GDM1 (cell line): Measurements from ENCODE around the gene TNRC6B.
"Not testable (repeated sequence)": the region's sequence is repeated elsewhere in the genome, so short reads cannot be mapped to it uniquely, and the experiment has no call there.

ENCODE experiments used
- DNase-seq: peaks from one replicate; lab custom pipeline; 2025; lab: John Stamatoyannopoulos, UW

The TNRC6B gene

DNA sequence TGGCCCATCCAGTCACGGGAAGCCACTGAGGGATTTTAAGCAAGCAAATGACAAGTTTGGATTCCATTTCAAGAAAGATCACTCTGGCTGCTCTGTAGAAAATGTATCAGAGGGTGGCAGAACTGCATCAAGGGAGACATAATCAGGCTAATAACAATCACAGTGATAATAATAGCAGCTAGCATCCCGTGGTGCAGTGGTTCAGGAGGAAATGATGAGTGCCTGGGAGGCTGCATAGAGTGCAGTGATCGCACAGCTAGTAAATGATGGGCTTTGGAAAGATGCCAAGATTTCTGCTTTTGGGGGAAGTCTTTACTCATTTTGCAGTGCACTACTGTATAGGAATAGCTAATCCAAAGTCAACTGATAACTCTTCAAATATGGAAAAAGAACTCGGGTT, 35.8 kb downstream of the TNRC6B start:
- no peak for DNase-seq

DNA sequence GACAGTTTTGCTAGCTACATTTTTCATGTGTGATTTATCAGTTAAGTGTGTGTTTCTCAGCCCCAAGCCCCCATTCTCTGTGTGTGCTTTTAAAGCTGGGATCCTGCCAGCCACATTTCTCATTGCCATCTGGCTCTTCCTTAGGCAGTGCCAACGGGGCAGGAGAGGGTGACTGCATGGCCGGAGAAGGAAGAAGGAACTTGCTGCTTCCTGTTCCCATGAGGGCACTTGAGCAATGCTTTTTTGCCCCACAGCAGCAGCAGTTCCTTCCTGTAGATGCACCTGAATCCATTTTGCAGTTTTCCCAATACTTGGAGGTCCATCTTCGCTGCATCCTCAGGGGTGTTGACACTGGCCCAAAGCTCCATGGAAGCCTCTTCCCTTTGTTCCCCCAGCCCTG, 37.5 kb downstream of the TNRC6B start:
- peak; percentile 16 for DNase-seq

DNA sequence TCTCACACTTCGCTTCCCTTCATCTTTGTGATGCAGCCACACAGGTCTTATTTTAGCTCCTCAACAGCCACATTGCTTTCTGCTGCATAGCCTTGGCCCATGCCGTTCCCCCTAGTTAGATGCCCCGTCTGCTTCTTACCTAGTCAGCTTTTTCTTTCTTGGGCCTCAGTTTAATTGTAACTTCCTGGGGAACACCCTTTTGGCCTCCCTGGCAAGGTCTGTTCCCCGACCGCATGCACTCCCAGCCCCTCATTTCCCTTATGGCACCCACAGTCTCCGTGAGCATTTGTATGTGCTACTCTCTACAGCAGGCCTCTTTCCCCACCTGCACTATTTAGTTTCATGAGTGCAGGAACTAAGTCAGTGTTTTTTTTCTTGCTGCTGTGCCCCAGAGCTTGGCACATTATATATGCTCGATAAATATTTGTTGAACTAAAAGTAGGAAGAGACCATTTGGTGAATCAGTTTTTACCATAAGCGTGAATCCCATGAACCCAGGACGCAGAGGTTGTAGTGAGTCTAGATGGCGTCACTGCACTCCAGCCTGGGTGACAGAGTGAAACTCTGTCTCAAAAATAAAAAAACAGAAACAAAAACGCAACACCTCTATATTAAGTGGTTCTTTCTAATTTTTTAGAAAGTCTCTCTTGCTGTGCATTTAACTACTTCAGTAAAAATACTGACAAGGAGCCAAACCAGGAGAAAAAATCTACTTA, 38.5 kb downstream of the TNRC6B start:
- DNase-seq: no peak

DNA sequence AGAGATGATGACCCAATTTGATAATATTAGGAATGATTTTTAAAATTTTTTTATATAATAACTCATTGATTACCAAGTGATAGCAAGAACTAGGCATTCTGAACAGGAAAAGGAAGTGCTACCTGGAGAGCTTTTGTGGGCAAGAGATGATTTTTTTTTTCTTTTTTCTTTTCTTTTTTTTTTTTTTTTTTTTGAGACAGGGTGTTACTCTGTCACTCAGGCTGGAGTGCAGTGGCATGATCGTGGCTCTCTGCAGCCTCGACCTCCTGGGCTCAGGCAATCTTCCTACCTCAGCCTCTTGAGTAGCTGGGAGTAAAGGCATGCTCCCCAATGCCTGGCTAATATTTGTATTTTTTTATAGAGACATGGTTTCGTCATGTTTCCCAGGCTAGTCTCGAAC, 40.4 kb downstream of the TNRC6B start:
- no peak for DNase-seq

DNA sequence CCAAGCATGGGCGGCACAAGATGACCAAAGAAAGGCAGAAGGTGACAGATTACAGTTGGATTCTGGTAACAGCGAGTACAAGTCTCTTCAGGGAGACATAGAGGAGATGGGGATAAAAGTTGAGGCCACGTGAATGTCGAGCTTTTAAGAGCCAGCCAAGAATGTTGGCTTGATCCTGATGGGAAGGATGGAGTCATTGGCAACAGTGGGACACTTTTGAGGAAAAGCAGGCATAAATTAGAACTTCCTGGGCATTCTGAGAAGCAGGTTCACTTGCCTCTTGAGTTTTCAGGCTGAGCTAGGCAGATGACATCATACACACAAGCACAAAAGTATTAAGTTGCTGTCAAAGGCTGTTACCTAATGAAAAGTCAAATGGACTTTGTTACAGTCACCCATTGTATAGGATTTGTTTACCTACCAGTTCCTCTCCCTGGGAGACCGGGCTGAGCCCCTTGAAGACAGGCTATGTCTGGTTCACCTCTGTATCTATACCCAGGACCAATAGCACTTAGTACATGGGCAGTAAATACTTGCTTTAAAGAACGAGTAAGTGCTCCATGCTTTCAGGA, 41.1 kb downstream of the TNRC6B start:
- DNase-seq: no peak

DNA sequence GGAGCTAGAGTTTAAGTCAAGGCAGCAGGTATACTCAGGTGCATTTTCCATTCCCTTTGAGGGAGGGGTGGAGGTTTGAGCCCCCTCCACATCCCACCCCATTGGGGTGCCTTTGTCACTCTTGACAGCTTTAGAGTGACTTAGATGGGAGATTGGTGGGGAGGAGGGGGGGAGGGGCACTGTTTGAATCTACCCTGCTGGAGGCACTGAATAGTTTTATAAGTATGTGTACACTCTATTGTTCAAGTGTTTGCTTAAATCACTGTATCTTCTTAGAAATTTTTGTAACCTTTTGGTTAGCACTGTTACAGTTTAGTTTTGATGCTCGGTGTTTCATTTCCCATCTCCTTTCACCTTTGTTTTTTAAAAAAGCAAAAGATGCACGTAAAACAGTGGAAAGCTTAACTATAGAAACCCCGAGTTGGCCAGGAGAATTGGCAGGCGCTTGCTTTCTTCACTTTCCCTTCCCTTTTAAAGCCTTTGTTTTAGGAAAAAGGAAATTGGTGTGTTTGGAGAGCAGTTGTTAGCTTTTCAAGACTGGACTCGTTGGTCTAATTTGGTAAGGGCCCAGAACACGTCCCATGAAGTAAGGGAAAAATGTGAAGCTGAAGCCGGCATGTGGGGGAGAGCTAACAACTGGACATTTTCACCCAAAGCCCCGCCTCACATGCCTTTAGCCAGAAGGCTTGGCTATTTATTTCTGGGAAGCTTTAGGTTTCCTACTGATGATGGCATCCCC, 42.8 kb downstream of the TNRC6B start:
- DNase-seq: no peak

DNA sequence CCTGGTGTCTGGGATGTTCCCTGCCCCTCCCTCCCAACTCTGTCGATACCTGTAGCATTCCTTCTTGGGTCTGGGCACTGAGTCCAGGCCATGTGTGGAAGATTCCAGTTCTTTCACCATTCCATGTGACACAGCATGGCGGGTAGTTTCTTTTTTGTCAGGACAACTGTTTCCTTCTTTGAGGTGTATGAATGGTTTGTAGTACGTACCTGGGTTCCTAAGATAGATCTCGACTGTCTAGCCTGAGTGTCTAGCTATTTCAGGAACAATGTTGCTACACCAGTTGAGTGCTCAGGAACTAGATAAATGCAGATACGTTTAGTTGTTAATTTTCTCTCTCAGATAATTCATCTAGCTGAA, 43.3 kb downstream of the TNRC6B start:
- no peak for DNase-seq

DNA sequence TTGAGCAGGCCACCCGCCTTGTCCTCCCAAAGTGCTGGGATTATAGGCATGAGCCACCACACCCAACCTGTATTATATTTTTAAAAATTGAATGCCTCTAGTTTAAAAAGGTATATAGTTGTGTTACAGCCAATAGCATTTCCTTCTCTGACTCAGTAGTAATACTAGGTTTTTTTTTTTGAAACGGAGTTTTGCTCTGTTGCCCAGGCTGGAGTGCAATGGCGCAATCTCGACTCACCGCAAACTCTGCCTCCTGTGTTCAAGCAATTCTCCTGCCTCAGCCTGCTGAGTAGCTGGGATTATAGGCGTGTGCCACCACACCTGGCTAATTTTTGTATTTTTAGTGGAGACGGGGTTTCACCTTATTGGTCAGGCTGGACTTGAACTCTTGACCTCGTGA, 45.3 kb downstream of the TNRC6B start:
- not testable (repeated sequence) for DNase-seq

DNA sequence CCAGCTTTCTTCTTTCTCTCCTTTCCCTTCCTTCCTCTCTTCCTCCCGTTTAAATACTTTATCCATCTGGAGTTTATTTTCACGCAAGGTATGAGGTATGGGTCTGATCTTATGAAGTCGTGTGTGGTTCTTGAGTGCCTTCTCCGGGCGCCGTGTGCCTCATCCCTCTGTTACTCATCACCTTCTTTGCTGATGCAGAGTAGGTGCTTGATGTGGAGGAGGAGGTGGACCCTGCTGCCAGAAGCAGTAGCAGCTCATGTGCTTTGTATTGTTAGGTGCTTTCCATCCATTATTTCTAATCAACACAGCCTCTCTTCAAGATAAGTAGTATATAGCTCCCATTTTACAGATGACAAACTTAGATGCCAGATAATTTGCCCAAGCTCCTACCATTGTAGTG, 47.0 kb downstream of the TNRC6B start:
- DNase-seq: no peak

DNA sequence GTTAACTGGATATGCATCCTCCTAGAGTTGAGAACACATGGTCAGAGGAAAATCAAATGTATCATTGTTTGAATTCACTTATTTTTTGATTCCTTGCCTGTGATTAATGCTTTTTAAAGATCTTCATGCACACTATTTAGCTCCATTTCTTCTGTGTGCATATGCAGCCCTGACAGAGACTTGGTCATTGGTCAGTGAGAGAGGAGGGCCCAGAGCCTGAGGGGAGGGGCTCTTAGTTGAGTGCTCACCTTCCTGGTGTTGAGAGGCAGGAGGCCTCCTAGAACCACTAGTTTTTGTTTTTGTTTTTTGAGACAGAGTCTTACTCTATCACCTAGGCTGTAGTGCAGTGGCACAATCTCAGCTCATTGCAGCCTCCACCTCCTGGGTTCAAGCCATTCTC, 48.9 kb downstream of the TNRC6B start:
- DNase-seq: no peak

DNA sequence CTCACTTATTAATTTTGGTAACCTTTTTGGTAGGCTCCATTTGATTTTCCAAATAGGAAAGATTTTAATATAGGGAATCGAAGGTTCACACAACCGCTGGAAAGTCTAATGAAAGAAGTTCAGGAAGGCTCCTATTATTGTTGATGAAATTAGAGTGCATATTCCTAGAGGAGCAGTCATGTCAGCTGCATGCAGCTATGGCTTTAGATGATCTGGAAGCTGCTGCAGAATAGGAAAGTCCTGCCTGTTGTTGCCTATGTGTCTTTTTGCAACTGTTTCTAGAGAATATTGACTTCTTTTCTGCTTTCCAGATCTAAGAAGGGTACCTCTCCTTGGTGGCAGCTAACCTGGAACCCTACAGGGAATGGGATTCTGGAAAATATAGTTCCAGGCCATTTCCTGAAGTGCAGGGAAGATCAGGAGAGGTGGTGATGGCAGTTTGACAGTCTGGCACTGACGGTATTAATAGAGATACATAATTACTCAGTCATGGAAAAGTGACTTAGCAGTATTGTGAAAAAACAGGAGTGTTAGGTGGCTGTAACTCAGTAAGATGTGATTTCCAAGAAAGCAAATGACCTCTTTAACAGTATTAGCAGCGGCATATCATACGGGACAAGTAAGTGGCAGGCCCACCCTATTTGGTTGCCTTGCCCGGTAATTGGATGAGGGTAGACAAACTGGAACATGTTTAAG, 54.0 kb downstream of the TNRC6B start:
- no peak for DNase-seq

DNA sequence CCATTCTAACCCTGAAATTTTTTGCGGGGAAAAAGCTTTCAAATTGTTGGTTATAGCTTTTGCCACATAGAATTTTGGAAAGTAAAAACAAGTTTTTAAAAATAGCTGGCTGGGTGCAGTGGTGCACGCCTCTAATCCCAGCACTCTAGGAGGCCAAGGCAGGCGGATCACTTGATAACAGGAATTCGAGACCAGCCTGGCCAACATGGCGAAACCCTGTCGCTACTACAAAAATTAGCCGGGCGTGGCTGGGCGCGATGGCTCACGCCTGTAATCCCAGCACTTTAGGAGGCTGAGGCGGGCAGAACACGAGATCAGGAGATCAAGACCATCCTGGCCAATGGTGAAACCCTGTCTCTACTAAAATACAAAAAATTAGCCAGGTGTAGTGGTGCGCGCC, 54.9 kb downstream of the TNRC6B start:
- no peak for DNase-seq

DNA sequence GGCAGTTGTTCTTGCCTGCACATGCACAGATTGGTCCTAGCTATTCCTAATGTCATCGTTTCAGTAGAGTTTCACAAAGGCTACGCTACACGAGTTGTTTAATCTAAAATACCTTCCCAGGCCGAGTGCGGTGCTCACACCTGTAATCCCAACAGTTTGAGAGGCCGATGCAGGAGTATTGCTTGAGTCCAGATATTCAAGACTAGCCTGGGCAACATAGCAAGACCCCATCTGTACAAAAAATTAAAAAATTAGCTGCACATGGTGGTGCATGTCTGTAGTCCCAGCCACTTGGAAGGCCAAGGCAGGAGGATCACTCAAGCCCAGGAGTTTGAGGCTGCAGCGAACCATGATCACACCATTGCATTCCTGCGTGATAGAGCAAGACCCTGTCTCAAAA, 56.2 kb downstream of the TNRC6B start:
- DNase-seq: no peak

DNA sequence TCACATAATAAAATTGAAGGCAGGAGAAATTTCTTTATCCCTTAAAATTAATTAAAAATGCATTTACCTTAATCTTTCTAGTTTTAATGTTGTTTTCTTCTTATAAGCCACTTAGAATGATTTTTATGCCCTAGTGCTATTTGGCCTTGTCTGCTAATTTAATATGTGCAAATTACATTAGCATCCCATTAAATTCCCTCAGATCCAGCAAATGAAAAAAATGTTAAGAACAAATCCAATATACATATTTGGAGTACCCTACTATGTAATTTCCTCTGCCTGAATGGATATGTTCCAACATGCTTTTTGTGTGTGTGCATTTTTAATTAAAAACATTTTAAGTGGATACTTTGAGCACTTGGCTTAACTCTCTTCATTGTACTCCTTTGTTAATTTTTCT, 56.9 kb downstream of the TNRC6B start:
- no peak for DNase-seq

DNA sequence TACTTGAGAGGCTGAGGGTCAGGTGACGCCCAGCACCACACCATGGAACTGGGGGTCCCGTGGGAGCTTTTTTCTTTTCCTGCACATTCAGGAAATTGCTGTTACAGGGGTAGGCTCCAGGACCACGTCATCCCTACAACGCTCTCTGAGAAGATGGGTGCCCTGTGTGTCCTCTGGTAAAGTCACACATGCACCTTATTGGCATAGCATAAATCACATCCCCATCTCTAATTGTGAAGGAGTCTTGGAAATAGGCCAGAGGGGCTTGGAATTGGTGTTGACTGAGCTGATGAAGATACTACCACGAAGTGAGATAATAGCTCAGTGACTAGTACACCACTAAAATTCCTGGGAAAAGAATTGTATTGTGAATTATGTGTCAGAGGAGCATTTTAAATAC, 57.6 kb downstream of the TNRC6B start:
- DNase-seq: no peak

DNA sequence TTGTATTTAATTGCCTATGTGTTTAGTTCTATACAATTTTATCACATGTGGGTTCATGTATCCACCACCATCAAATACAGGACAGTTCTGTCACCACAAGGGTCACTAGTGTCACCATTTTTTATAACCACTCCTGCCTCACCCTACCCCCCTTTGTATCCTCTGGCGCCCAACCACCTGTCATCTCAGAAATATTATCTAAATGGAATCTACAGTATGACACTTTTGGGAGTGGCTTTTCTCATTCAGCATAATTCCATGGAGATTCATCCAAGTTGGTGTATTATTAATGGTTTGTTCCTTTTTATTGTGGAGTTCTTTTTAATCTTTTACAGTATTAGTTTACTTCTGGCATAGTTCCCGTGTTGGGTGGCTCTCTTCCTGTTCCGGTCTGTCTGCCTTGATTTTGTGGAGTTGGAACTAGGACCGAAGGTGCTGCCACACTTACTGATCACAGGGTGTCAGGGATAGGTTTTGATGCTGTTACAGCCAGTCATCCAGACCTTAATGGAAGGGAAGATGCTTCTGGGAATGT, 58.5 kb downstream of the TNRC6B start:
- no peak for DNase-seq

DNA sequence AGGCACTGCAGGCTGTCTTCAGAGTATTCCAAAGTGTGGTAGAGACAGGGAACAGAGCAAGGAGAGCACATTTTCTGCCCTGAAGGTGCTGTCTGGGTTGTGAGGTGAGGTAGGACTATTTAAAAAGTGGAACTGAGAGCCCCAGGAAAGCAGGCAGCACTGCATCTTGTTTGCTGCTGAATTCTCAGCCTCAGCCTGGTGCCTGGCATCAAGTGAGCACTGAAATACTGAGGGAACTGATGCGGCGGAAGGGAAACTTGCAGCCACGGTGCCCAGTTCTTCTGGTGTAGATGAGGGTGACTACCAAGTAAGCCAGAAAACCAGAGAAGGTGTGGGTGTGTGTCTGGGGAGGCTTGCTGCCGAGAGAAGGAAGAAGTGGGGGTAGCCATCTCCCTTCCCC, 59.5 kb downstream of the TNRC6B start:
- DNase-seq: no peak

DNA sequence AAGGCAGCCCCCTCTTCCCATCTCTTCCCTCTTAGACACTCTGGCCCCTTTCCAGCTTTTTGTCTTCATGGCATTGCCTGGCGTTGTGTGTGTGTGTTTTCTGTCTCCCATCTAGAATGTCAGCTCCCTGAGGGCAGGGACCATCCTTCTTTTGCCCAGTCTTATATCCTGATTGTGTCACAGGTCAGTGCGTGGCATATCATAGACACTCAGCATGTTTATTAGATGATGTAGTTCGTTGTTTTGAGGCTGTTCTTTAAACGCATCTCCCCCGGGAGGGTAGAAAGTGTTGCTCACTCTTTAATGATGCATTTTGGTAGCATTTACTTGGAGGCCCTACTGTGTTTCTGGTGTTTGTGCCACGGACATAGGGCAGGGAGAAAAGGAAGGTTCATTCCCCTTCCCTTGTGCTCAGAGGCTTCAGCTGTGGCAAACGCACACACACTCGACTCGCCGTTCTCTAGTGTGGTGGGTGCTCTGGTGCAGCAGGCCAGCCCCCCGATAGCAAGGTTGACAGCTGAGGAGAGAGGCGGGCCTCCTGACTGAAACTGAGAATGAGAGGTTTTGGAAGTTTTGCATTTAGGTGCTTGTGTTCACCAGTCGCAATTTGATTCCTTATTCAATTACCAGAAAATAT, 60.2 kb downstream of the TNRC6B start:
- DNase-seq: no peak

DNA sequence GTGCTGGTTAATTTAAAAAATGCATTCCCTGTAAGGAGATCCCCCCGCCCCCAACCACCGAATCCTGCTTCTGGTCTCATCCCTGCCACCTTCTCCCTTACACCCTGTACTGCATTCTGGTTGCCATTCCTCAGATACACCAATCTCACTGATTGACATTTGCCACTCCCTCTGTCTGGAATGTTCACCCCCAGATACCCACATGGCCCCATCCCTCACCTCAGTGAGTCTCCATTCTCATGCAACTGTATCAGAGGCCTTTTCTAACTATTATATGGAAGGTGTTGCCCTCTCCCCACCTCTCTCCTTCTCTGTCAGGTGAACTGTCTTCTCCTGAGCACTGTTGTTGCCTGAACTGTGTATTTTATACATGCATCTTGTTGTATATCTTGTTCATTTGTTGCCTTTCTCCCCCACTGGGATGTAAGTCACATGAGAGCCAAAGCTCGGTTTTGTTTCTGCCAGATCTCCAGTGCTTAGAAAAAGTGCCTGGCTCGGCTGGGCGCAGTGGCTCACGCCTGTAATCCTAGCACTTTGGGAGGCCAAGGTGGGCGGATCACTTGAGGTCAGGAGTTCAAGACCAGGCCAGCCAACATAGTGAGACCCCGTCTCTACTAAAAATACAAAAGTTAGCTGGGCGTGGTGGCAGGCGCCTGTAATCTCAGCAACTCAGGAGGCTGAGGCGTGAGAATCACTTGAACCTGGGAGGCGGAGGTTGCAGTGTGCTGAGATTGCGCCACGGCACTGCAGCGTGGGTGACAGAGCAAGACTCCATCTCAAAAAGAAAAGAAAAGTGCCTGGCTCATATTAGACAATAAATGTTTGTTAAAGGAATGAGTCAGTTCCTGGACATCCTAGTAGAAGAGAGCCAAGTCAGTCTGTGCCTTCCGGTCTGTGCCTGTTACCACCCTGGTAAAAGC, 61.0 kb downstream of the TNRC6B start:
- no peak for DNase-seq

DNA sequence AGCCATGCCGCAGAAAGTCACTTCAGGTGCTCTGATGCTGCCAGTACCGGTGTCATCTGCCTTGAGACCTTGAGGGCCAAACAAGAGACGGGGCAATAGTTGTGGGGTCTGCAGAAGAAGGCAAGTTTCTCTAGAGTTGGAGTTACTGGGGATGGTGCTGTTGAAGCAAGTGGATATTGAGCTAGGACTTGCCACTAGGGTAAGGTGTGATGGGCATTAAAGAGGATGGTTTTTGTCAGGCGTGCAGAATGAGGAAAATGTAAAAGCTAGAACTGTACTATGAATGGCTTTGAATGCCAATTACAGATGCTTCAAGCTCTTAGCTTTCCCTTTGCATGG, 61.6 kb downstream of the TNRC6B start:
- DNase-seq: no peak

DNA sequence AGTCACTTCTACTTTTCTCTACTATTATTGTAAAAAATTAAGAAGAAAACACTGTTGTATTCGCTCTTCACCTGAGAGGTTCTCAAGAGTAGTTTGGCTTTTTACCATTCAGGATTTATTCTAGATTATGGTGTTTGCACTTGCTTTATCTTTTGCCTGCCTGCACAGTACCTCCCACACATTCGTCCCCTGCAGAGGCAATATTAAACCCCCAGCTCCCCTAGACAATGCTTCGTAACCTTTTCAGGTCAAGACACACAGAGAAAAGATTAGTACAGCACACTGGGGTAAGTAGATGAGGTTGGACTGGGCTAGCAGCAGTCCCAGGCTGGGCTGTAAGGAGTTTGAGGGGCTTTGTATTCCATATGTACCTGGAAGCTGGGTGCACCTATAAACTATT, 62.4 kb downstream of the TNRC6B start:
- no peak for DNase-seq
